Upper lobe of left lung (tissue), 6 donors: ENCODE measurements around the gene HSPBP1. TPM values are rescaled to one million over a fixed set of nuclear protein-coding genes. Genes with fewer than 3 reads are reported as not detected.
A peak's percentile ranks its signal among the peaks of the same experiment; 100 is the strongest.

Experiments used
- ATAC-seq, 2 donors: fragments of 200-7000 bp; cut with Tn5 transposase; one replicate each; pipeline ENCODE4 v1.9.1; 2022; ENCODE audit warnings: mild to moderate bottlenecking in 2 of 2, moderate library complexity in 2 of 2; ENCODE audit not compliant: low FRiP score in 2 of 2
- DNase-seq, 2 donors: peaks; one replicate each; pipeline ENCODE4 v3.0.0-alpha.2; 2019 to 2020
- H3K27ac ChIP-seq, 4 donors: fragments of 200-600 bp; sonication (generic); one replicate each; pipeline ENCODE4 v1.5.1; 2016 to 2019
- H3K27me3 ChIP-seq, 4 donors: fragments of 200-600 bp; sonication (generic); one replicate each; pipeline ENCODE4 v1.5.1; 2017 to 2019
- H3K36me3 ChIP-seq, 4 donors: fragments of 200-600 bp; sonication (generic); one replicate each; pipeline ENCODE4 v1.5.1; 2016 to 2019
- H3K4me1 ChIP-seq, 4 donors: fragments of 200-600 bp; sonication (generic); one replicate each; pipeline ENCODE4 v1.5.1; 2018 to 2019
- H3K4me3 ChIP-seq, 4 donors: fragments of 200-600 bp; sonication (generic); one replicate each; pipeline ENCODE4 v1.5.1; 2017 to 2019; ENCODE audit warnings: mild to moderate bottlenecking in 2 of 4, moderate library complexity in 1 of 4
- H3K9me3 ChIP-seq, 4 donors: fragments of 200-600 bp; sonication (generic); one replicate each; pipeline ENCODE4 v1.5.1; 2018 to 2019
- EP300 ChIP-seq, 4 donors: sonication (generic); formaldehyde crosslinking; IDR thresholded peaks; one replicate each; pipeline ENCODE4 v1.5.1; 2017; ENCODE audit warnings: antibody characterized with exemption in 4 of 4, control low read depth in 2 of 4
- POLR2A ChIP-seq, 4 donors: fragments of 450-650 bp; IDR thresholded peaks; one replicate each; pipeline ENCODE4 v1.5.1; 2016 to 2017; ENCODE audit warnings: antibody characterized with exemption in 4 of 4, mild to moderate bottlenecking in 2 of 4
- POLR2AphosphoS5 ChIP-seq, 2 donors: sonication (generic); formaldehyde crosslinking; IDR thresholded peaks; one replicate each; pipeline ENCODE4 v1.5.1; 2017; ENCODE audit warnings: antibody characterized with exemption in 2 of 2
- WGBS, 2 donors: methylation state at CpG; one replicate each; pipeline ENCODE4 v1.1.5; 2017 to 2018; 5-methylcytosine and 5-hydroxymethylcytosine counted together
- total RNA-seq, 6 donors: library from RNA; depleted of rRNA in 4 of 6; stranded (reverse); fragments of >200 nt in 4 of 6; gene quantifications; one replicate each; pipeline versions ENCODE4 v1.1.0 to v1.2.1, GENCODE V29; 2016 to 2021
- TF ChIP-seq, protein P1 (sequence below), 6 experiments: fragments of 450-650 bp in 4 of 6; fragments of 200-600 bp in 2 of 6; sonication (generic) in 2 of 6; IDR thresholded peaks; one replicate each; pipeline ENCODE4 v1.5.1; 2016 to 2019; ENCODE audit warnings: antibody characterized with exemption in 6 of 6
- donor health status: DM: no; HTN: no; CAD: no; lungs with moderate emphysema.
- donor health status: DM: no; HTN: yes; CAD: no; lungs with severe emphysema.

Gene HSPBP1
- total RNA-seq, 6 donors from 2014 or later, result 21.0 to 34.6 (median 30.1) TPM

DNA sequence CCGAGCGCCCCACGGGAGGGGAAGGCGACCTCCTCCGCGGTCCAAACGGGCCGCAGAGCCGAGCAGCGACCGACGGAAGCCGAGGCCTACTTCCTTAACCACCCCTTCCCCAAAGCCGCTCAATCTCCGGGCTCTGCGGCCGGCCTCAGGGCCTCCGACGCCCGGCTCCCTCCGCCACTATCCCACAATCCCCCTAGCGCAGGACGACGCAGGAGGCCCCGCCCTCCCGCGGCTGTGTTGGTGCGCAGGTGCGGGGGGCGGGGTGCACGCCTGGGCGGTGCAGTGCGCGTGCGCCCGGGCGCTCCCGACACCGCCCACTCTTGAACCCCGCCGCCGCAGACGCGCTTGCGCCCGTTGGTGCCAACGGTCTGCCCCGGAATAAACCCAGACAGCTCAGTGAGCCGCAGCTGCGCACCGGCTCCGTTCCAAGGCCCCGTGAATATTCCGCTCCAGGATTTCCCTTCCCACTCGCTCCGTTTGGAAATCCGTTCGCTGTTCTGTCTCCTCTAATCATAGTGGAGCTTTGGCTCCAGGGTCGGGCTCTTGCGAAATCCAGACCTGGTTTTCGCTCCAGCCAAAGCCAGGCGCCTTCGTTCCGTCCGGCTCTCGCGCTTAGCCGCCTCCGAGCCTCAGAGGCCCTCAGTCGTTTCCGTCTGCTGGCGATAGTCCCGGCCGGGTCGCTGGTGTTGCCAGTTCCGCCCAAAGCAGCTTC is 20.9 kb downstream of the HSPBP1 start, which contains the start of gene PPP6R1:
PPP6R1 (minus strand) TSS at position 190 of the 712 bp plus-strand sequence. CDS start 11,914 bp downstream, outside the sequence.
- Histone ChIP-seq H3K4me3 (peak within 1 kb of the TSS; percentile 92 to 98 (median 98)), H3K27ac (peak within 1 kb of the TSS; percentile 90 to 95 (median 93)), H3K9me3 (no peaks in the 10 kb centered on the region), H3K4me1 (peaks cover 33 to 50% (median 37%) of the 10 kb centered on the region in 4 donors), H3K36me3 (peaks cover 0 to 5% (median 0%) of the 10 kb centered on the region in 4 donors), H3K27me3 (no peaks in the 10 kb centered on the region)
- DNase-seq (peak; percentile 95 to 99), ATAC-seq (peak; percentile 95 to 97)
- WGBS, 2 donors, result 0% methylated on average over 35 to 49 of the region's 76 CpGs
- TF ChIP-seq, protein P1, sequence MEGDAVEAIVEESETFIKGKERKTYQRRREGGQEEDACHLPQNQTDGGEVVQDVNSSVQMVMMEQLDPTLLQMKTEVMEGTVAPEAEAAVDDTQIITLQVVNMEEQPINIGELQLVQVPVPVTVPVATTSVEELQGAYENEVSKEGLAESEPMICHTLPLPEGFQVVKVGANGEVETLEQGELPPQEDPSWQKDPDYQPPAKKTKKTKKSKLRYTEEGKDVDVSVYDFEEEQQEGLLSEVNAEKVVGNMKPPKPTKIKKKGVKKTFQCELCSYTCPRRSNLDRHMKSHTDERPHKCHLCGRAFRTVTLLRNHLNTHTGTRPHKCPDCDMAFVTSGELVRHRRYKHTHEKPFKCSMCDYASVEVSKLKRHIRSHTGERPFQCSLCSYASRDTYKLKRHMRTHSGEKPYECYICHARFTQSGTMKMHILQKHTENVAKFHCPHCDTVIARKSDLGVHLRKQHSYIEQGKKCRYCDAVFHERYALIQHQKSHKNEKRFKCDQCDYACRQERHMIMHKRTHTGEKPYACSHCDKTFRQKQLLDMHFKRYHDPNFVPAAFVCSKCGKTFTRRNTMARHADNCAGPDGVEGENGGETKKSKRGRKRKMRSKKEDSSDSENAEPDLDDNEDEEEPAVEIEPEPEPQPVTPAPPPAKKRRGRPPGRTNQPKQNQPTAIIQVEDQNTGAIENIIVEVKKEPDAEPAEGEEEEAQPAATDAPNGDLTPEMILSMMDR (IDR thresholded peaks at IDR 0.05), result peak in 3 of 6 experiments; percentile 10 to 64 (median 34)
- peak; percentile 68 to 94 (median 82) for TF ChIP-seq POLR2A (IDR thresholded peaks at IDR 0.05)
- peak; percentile 69 to 89 for TF ChIP-seq POLR2AphosphoS5 (IDR thresholded peaks at IDR 0.05)
- peak in 1 of 4 donors; percentile 13 for TF ChIP-seq EP300 (IDR thresholded peaks at IDR 0.05)

DNA sequence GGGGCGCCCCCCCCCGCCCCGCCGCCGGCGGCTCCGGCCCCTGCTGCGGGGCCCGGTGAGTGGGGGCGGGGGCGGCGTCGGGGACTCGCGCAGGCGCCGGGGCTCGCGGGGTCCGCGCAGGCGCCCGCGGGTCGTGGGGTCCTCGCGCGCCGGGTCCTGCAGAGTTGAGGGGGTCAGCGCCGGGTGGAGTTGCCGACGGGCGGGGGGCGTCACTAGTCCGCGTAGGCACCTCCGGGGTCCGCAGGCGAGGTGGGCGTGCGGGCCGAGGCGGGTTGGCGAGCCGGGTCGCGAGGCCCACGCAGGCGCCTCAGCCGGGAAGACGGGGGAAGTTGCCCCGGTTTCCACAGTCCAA is 21.5 kb downstream of the HSPBP1 start:
- 0% methylated on average over 30 of the region's 53 CpGs; no CpG with 5 or more reads in 1 of the 2 donors for WGBS, 2 donors
- Histone ChIP-seq H3K4me3 (peak overlapping the region; percentile 92 to 98 (median 98)), H3K4me1 (peaks cover 35 to 56% (median 41%) of the 10 kb centered on the region in 4 donors), H3K27ac (peak overlapping the region; percentile 90 to 95 (median 93)), H3K27me3 (no peaks in the 10 kb centered on the region), H3K36me3 (peaks cover 0 to 5% (median 0%) of the 10 kb centered on the region in 4 donors), H3K9me3 (no peaks in the 10 kb centered on the region)
- TF ChIP-seq EP300 (IDR thresholded peaks at IDR 0.05) (no peak), POLR2A (IDR thresholded peaks at IDR 0.05) (no peak), POLR2AphosphoS5 (IDR thresholded peaks at IDR 0.05) (no peak)
- TF ChIP-seq, protein P1 (IDR thresholded peaks at IDR 0.05), result no peak
- DNase-seq (peak in 1 of 2 donors; percentile 91), ATAC-seq (peak in 1 of 2 donors; percentile 41)

DNA sequence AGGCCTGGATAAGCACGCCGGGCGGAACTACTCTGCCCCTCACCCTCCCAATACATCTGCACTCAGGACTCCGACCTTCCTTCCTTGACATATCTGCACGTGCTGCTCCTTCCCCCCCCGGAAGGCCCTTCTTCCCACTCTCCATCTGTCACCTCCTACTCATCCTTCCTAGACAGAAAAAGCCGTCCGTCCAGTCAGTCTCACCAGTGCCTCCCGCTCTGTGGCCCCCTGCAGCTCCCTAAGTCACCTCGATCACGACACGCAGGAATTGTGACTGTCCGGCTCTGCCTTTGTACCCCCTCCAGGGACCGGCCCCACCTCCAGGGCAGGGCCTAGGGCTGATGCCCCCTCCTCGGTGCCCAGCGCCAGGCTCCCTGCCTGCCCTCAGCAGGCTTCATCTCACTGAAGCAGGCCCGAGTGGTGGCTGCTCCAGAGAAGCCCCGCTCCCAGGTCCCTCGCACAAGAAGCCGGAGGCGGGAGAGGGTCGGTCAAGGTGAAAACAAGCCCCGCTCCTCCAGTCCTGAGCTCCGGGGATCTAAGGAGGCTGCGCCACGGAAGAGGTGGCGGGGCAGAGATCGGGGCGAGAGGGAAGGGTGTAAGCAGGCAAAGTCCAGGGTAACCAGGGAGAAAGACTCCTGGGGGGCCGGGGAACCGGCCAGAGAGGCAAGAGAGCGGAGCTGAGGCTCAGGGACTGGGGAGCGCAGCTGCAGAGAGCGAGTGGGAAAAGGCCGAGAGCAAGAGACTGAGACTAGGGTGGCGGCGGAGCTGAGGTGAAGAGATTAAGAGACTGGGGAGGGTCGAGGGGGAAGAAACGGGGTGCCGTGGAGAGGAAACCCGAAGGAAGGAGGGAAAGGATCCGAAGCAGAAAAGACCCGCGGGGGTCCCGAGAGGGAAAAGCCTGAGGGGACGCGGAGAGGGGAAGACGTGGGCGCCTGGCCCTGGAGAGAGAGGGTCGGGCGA is 22.2 kb downstream of the HSPBP1 start:
- no peaks in the 10 kb centered on the region for H3K9me3 ChIP-seq
- 2% methylated on average over 44 to 51 of the region's 51 CpGs for WGBS, 2 donors
- H3K4me1 ChIP-seq, result peaks cover 42 to 61% (median 48%) of the 10 kb centered on the region in 4 donors
- H3K4me3 ChIP-seq, result peak overlapping the region; percentile 92 to 98 (median 98)
- TF ChIP-seq, protein P1 (IDR thresholded peaks at IDR 0.05), result no peak
- TF ChIP-seq POLR2A (IDR thresholded peaks at IDR 0.05) (no peak), POLR2AphosphoS5 (IDR thresholded peaks at IDR 0.05) (no peak), EP300 (IDR thresholded peaks at IDR 0.05) (no peak)
- peaks cover 0 to 5% (median 3%) of the 10 kb centered on the region in 4 donors for H3K36me3 ChIP-seq
- peak overlapping the region; percentile 90 to 95 (median 93) for H3K27ac ChIP-seq
- DNase-seq (no peak), ATAC-seq (no peak)
- no peaks in the 10 kb centered on the region for H3K27me3 ChIP-seq

DNA sequence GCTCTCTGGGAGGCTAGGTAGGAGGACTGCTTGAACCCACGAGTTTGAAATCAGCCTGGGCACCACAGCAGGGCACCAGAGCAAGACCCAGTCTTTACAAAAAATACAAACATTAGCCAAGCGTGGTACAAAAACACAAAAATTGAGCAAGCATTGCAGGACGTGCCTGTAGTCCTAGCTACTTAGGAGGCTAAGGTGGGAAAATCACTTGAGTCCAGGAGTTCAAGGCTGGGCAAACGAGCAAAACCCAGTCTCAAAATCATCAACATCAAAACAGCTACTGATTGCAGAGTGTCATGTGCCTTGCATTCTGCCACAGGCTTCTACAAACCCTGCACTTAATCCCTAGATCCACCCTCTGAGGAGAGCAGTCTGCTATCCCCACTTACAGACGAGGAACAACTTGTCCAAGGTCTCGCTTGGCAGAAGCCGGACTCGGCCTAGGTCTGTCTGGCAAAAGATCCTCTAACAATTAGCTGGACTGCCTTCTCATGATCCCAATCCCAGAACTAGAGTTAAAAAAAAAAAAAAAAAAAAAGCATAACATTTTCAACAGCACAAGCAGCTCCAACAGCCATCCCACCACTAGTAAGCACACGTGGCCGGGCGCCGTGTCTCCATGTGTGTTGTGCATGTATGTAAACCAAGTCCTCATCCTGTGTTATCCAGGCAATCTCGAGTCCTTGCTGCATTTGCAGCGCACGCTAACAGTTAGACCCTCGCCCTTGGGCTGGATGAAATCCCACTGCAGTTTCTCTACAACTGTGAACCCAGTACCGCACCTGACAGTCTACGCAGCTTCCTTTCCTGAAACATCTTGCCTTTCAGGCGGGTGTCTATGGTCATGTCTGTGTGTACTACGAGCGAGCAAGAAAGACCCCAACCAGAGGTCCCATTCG is 23.1 kb downstream of the HSPBP1 start:
- Histone ChIP-seq H3K27ac (peak overlapping the region in 2 of 4 donors; percentile 95), H3K4me3 (peak overlapping the region in 3 of 4 donors; percentile 92 to 98 (median 98)), H3K9me3 (no peaks in the 10 kb centered on the region), H3K27me3 (no peaks in the 10 kb centered on the region), H3K36me3 (peaks cover 0 to 6% (median 0%) of the 10 kb centered on the region in 4 donors), H3K4me1 (peaks cover 43 to 71% (median 53%) of the 10 kb centered on the region in 4 donors)
- 45 to 51% methylated on average over 17 to 22 of the region's 22 CpGs for WGBS, 2 donors
- ATAC-seq (no peak), DNase-seq (no peak)
- TF ChIP-seq, protein P1 (IDR thresholded peaks at IDR 0.05), result no peak
- TF ChIP-seq EP300 (IDR thresholded peaks at IDR 0.05), result no peak
- no peak for TF ChIP-seq POLR2AphosphoS5 (IDR thresholded peaks at IDR 0.05)
- no peak for TF ChIP-seq POLR2A (IDR thresholded peaks at IDR 0.05)
